ENCODE data around the gene PCDHGA6. TPM values are rescaled to one million over a fixed set of nuclear protein-coding genes. Genes with fewer than 3 reads are reported as not detected.

PCDHGA6 gene
- total RNA-seq, result 13.2 TPM

DNA sequence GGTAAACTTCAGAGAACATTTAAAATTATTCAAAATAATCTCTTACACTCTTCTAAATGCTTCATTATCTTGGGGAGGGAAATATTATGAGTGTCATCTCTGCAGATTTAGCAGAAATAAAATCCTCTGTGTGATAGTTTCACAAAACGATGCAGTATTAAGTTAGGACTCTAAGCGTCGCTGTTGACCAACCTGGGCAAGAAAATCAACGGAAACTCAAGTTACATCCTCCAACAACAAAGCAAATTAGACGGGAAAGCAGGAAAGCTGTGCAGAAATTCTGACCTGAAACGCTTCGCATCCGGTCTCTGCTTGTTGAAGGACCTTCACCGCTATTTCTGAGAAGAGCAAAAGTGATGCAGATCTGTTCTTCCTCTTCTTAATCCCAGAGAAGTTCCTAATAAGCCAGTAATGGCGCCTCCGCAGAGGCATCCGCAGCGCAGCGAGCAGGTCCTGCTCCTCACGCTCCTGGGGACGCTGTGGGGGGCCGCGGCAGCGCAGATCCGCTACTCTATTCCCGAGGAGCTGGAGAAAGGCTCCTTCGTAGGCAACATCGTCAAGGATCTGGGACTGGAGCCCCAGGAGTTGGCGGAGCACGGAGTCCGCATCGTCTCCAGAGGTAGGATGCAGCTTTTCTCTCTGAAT lies at the start of gene PCDHGA6:
Gene PCDHGA6 (plus strand): TSS at position 219 of the 645 bp plus-strand sequence. CDS start 193 bp downstream, at position 412.

DNA sequence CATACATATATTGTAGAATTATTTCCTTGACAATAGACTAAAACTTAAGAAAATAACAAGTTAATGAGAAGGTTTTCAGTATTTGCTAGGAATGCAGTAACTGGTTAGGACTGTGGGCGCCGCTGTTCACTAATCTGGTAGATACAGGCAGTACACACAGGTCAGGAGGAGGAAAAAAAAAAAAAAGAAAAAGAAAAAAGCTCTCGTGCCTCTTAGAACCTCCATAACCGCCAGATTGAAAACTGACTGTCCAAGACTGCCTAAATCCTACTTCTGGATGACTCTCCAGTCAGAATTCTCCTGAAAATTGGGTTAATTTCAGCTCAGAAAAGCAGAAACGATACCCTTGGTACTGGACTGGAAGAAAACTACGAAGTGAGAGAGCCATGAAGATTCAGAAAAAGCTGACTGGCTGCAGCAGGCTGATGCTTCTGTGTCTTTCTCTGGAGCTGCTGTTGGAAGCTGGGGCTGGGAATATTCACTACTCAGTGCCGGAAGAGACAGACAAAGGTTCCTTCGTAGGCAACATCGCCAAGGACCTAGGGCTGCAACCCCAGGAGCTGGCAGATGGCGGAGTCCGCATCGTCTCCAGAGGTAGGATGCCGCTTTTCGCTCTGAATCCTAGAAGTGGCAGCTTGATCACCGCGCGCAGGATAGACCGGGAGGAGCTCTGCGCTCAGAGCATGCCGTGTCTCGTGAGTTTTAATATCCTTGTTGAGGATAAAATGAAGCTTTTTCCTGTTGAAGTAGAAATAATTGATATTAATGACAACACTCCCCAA lies 43.2 kb upstream of the PCDHGA6 start, which contains the start of gene PCDHGA1:
Gene PCDHGA1 (plus strand): TSS at position 216 of the 782 bp plus-strand sequence.

DNA sequence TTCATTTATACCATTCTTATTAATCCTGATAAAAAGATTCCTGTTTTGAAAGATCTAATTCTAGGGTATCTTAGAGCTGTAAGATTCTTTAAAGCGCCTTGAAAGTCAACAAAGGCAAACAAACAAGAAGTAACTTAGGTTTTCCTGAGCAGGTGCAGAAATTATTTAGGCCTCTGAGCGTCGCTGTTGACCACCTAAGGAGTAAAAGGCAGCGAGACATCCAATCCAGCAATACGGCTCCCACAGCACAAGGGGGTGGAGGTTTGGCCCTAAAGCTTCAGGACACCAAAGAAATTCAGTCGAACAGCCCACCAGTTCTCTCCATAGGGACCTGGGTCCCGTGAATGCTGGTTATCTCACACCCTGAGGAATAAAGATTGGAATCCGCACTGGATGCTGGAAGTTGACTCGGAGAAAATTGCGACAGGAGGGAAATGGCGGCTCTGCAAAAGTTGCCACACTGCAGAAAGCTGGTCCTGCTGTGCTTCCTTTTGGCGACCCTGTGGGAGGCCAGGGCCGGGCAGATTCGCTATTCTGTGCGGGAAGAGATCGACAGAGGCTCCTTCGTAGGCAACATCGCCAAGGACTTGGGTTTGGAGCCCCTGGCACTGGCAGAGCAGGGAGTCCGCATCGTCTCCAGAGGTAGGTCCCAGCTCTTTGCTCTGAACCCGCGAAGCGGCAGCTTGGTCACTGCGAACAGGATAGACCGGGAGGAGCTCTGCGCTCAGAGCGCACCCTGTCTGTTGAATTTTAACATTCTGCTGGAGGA lies 35.0 kb upstream of the PCDHGA6 start, which contains the start of gene PCDHGA2:
Gene PCDHGA2 (plus strand): TSS at position 223 of the 769 bp plus-strand sequence.

DNA sequence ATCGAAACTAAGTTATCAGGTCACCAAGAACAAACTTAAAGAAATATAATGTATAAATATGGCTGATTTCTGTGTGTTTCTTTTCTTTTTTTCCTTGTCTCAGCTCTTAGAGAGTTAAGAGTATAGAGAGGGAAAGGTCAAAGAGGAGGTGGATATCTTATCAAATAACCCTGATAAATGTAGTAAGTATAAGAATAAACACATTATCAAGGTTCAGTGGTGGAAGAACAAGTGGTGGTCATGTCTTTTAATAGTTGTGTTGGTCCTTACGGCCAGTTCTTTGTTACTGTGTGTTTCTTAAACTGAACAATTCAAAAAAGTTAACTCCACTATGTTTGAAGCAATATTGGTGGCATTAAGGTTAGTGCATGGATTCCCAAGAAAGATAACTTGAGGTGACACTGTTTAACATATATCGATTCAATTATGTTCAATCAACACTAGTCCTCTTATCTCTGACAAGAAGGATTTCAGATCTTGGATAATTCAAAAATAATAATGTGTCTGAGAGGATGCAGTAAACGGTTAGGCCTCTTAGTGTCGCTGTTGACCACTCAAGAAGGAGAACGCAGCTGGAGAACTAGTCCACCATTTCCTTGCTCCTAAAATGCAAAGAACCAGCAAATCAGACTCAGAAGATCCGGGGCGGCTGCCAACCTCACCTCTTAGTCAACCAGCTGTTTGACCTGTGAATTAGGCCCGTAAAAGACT lies 30.3 kb upstream of the PCDHGA6 start, which contains the start of gene PCDHGA3:
Gene PCDHGA3 (plus strand): TSS at position 588 of the 711 bp plus-strand sequence. CDS start 205 bp downstream, outside the sequence.

DNA sequence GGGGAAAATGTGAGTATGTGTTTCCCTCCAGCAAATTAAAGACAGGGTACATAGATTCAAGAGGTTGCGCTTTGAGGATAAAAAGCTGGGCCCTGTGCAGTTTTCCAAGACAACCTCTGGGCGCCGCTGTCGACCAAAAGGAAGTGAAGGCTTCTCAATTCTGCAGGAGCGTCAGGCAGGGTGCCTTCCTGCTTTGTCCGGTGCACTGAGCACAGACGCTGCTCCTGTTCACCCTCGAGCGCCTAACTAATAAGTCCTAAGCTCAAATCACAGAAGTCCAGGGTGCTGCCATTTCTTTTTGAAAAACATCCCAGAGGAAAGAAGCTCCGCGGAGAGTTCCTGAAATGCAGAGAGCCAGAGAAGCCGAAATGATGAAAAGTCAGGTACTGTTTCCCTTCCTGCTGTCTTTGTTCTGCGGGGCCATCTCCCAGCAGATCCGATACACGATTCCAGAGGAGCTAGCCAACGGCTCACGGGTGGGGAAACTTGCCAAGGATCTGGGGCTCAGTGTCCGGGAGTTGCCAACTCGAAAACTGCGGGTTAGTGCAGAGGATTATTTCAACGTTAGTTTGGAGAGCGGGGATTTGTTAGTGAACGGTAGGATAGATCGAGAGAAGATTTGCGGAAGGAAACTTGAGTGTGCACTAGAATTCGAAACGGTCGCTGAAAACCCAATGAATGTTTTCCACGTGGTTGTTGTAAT lies 23.6 kb upstream of the PCDHGA6 start, which contains the start of gene PCDHGB1:
Gene PCDHGB1 (plus strand): TSS at position 183 of the 703 bp plus-strand sequence. CDS start 162 bp downstream, at position 345.

DNA sequence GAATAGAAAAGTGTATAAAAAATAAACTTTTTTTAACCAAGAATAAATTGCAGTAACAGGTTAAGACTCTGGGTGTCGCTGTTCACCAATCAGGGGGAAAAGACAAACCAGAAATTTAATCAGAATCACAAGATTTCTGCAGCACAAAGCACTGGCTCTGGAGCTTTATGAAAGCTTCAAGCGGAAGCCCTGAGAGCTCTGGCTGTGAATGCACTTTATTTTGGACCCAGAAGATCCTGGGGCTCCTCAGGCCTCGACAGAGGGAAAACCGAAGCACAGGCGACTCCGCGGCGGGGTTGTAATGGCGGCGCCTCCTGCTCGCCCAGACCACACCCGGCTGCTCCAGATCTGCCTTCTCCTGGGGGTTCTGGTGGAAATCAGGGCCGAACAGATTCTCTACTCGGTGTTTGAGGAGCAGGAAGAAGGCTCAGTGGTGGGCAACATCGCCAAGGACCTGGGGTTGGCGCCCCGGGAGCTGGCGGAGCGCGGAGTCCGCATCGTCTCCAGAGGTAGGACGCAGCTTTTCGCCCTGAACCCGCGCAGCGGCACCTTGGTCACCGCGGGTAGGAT lies 18.7 kb upstream of the PCDHGA6 start, which contains the start of gene PCDHGA4:
Gene PCDHGA4 (plus strand): TSS at position 122 of the 570 bp plus-strand sequence. CDS start 87 bp downstream, at position 209.

DNA sequence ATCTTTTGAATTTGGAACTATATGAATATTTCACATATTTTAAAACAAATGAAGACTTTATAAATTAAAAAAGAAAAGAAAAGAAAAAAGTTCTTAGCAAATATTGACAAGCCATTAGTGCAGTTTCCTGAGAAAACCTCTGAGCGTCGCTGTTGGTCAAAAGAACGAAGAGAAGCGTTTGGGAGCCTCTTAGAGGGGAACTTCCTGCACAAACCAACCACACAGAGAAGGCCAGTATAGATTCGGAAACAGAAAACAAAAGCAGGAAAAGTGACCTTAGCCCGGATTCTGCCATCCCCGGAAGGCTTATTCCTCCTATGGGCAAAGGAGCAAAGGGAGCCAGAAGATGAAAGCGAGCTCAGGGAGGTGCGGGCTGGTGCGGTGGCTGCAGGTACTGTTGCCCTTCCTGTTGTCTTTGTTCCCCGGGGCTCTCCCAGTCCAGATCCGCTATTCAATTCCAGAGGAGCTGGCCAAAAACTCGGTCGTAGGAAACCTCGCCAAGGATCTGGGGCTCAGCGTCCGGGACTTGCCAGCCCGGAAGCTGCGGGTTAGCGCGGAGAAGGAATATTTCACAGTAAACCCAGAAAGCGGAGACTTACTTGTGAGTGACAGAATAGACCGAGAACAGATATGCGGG lies 13.8 kb upstream of the PCDHGA6 start, which contains the start of gene PCDHGB2:
Gene PCDHGB2 (plus strand): TSS at position 205 of the 637 bp plus-strand sequence. CDS start 142 bp downstream, at position 347.

DNA sequence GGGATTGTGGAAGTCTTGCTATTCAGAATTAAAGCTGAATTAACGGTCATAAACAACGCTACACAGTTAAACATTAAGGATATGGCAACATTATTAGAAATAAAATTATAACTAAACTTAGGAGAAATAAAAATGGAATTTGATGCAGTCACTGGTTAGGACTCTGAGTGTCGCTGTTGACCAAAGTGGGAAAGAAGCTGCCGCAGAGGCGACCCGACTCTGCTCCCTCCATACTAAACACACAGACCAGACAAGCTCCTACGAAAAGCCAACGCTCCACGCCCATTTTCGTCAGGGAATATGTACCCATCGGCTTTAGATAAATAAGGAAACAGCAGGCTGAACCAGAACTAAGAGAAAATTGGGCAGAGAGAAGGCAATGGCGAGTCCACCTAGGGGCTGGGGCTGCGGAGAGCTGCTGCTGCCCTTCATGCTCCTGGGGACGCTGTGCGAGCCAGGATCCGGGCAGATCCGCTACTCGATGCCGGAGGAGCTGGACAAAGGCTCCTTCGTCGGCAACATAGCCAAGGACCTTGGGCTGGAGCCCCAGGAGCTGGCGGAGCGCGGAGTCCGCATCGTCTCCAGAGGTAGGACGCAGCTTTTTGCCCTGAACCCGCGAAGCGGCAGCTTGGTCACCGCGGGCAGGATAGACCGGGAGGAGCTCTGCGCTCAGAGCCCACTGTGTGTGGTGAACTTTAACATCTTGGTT lies 9.6 kb upstream of the PCDHGA6 start, which contains the start of gene PCDHGA5:
Gene PCDHGA5 (plus strand): TSS at position 211 of the 709 bp plus-strand sequence. CDS start 169 bp downstream, at position 380.

DNA sequence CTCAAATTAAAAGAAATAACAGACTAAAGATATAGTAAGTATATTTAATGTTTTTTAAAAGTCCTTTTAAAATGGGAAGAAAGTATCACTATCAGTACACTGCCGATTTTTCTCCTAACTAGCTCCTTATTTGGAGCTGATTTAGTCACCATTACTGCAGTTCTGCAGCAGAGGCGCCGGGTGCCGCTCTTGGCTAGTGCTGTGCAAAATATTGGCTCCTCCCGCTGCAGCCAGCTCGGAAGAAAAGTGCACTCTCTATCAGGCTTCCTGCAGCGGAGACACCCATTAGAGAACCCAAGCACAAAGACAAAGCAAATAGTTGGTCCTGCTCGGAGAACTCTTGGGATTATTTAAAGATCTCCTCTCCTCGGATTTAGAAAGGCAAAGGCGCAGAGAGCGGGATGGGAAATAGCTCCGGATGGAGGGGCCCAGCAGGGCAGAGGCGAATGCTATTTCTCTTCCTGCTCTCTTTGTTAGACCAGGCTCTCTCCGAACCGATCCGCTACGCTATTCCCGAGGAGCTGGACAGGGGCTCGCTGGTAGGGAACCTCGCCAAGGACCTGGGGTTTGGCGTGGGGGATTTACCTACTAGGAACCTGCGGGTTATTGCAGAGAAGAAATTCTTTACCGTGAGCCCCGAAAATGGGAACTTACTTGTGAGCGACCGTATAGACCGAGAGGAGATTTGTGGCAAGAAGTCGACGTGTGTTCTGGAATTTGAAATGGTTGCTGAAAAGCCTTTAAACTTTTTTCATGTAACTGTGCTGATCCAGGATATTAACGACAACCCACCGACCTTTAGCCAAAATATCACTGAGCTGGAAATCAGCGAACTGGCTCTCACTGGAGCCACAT lies 3.5 kb upstream of the PCDHGA6 start, which contains the start of gene PCDHGB3:
Gene PCDHGB3 (plus strand): TSS at position 249 of the 855 bp plus-strand sequence. CDS start 153 bp downstream, at position 402.

DNA sequence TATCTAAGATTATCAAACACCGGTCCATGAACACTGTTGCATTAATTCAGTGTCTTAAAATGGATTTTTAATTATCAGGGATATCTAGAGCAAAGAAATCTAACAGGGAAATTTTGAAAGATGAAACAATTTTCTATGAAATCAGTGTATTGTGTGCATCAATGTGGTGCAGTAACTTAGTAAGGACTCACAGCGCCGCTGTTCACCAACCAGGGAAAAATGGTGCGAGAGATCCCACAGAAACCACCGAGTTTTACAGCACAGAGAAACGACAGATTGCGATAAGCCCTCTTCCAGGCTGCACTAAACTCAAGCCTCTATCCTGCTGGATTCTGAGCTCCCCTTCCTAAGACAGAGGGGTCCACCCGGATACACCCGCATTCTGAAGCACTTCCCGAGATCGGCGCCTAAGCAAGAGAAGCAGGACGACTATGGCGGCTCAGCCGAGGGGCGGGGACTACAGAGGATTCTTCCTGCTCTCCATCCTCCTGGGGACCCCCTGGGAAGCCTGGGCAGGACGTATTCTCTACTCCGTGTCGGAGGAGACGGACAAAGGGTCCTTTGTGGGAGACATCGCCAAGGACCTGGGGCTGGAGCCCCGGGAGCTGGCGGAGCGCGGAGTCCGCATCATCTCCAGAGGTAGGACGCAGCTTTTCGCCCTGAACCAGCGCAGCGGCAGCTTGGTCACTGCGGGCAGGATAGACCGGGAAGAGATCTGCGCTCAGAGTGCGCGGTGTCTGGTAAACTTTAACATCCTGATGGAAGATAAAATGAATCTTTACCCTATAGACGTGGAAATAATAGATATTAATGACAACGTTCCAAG lies 9.0 kb downstream of the PCDHGA6 start, which contains the start of gene PCDHGA7:
Gene PCDHGA7 (plus strand): TSS at position 274 of the 826 bp plus-strand sequence. CDS start 158 bp downstream, at position 432.

DNA sequence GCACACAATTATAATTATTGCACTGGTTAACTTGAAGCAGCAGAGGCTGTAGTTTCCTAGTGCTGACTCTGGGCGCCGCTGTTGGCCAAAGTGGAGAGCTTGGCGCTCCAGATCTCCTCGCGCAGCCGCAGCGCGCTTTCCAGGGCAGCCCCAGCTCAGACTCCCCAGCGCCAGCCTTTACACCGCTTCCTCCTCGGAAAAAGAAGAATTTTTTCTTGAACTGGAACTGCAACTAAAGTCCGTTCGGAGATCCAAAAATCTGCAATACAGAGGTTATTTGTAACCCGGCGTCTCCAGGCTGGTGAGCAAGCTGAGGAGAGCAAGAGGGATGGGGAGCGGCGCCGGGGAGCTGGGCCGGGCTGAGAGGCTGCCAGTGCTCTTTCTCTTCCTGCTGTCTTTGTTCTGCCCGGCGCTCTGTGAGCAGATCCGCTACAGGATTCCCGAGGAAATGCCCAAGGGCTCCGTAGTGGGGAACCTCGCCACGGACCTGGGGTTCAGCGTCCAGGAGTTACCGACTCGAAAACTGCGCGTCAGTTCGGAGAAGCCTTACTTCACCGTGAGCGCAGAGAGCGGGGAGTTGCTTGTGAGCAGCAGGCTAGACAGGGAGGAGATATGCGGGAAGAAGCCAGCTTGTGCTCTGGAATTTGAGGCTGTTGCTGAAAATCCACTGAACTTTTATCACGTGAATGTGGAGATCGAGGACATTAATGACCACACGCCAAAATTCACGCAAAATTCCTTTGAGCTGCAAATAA lies 14.0 kb downstream of the PCDHGA6 start, which contains the start of gene PCDHGB4:
Gene PCDHGB4 (plus strand): TSS at position 142 of the 755 bp plus-strand sequence. CDS start 187 bp downstream, at position 329.

DNA sequence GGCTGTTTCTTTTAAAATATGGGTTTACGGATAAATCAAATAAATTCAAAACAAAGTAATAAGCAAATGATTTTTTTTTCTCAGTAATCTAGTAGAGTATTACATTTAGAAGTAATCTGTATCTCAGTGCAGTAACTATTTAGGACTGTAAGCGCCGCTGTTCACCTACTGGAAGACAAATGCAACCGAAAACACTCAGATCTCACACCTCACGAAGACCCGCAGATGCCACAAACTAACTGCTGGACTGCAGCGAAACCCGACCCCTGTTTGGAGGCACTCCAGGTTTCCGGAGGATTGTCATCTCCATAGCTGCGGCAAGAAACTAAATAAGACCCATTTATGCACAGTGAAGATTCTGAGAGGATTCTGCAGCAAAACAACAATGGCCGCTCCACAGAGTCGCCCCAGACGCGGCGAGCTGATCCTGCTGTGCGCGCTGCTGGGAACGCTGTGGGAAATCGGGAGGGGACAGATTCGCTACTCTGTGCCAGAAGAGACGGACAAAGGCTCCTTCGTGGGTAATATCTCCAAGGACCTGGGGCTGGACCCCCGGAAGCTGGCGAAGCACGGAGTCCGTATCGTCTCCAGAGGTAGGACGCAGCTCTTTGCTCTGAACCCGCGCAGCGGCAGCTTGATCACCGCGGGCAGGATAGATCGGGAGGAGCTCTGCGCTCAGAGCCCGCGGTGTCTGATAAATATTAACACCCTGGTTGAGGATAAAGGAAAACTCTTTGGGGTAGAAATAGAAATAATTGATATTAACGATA lies 18.9 kb downstream of the PCDHGA6 start, which contains the start of gene PCDHGA8:
Gene PCDHGA8 (plus strand): TSS at position 205 of the 770 bp plus-strand sequence. CDS start 181 bp downstream, at position 386.

DNA sequence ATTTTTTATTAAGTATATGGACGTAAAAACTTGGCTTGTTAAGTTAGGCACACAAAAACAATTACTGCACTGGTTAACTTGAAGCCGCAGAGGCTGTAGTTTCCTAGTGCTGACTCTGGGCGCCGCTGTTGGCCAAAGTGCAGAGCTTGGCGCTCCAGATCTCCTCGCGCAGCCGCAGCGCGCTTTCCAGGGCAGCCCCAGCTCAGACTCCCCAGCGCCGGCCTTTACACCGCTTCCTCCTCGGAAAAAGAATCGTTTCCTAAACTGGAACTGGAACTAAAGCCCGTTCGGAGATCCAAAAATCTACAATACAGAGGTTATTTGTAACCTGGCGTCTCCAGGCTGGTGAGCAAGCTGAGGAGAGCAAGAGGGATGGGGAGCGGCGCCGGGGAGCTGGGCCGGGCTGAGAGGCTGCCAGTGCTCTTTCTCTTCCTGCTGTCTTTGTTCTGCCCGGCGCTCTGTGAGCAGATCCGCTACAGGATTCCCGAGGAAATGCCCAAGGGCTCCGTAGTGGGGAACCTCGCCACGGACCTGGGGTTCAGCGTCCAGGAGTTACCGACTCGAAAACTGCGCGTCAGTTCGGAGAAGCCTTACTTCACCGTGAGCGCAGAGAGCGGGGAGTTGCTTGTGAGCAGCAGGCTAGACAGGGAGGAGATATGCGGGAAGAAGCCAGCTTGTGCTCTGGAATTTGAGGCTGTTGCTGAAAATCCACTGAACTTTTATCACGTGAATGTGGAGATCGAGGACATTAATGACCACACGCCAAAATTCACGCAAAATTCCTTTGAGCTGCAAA lies 24.3 kb downstream of the PCDHGA6 start, which contains the start of gene PCDHGB5:
Gene PCDHGB5 (plus strand): TSS at position 192 of the 796 bp plus-strand sequence. CDS start 181 bp downstream, at position 373.

DNA sequence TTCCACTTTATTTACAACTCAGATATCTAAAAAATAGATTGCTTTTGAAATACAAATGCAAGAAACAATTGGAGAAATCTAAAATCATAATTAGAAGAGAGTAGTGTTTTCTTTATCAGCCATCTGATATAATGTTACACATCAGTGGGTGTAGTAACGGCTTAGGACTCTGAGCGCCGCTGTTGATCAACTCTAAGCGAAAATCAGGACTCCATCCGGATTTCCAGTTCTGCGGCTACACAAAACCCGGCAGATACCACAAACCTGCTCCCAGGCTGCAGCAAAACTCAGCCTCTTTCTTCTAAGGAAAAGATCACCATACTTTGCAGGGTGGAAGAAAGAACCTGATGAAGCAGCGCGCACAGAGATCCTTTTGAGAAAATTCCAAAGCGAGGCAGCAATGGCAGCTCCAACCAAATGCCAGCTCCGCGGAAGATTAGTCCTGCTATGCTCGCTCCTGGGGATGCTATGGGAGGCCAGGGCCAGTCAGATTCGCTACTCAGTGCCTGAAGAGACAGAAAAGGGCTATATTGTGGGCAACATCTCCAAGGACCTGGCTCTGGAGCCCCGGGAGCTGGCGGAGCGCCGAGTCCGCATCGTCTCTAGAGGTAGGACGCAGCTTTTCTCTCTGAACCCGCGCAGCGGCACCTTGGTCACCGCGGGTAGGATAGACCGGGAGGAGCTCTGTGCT lies 29.0 kb downstream of the PCDHGA6 start, which contains the start of gene PCDHGA9:
Gene PCDHGA9 (plus strand): TSS at position 226 of the 691 bp plus-strand sequence. CDS start 175 bp downstream, at position 401.

Measured in camera-type eye (tissue), 1 donor.